Stimulated activated CD8-positive, alpha-beta memory T cell treated with anti-CD3 and anti-CD28 coated beads, Interleukin-12 subunit alpha, Interleukin-12 subunit beta, amount 100 ng/mL, for 1 hour (primary cell): ENCODE measurements around the gene PAN2.
A peak's percentile ranks its signal among the peaks of the same experiment; 100 is the strongest.
"Not testable (repeated sequence)": the region's sequence is repeated elsewhere in the genome, so short reads cannot be mapped to it uniquely, and the experiment has no call there.

Experiments
- DNase-seq: peaks from one replicate; pipeline ENCODE4 v3.0.0-alpha.2; 2020; ENCODE audit warnings: low read depth

The PAN2 gene

DNA sequence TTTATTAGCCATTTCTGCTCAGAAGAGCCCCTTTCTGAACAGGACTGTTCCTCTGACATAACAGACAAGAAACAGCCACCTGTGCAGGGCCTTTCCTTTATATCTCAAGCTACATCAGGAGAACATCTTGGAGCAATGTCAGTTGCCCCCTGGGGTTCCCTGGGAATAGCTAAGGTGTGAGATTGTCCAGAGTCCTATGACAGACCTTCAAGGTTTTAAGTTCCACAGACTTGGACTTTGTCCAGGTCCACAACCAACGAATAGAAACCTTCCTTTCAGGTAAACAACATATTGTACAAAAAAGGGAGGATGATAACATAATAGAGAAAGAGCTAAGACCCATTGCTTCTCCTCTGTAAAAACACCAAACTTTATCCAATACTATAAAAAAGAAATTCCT is 7.8 kb upstream of the PAN2 start:
- DNase-seq, result no peak

DNA sequence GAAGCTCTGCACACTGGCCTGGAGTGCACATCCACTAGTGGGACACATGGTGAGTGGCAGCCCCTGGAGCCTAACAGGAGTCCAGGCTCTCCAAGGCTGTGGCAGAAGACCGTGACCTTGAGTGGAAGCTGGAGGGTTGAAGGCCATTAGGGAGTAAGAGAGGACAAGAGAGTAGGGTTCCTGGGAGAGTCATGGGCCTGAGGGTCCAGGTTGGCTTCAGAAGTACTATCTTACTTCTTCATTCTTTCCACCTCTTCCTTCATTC is 5.3 kb upstream of the PAN2 start:
- DNase-seq, result no peak

DNA sequence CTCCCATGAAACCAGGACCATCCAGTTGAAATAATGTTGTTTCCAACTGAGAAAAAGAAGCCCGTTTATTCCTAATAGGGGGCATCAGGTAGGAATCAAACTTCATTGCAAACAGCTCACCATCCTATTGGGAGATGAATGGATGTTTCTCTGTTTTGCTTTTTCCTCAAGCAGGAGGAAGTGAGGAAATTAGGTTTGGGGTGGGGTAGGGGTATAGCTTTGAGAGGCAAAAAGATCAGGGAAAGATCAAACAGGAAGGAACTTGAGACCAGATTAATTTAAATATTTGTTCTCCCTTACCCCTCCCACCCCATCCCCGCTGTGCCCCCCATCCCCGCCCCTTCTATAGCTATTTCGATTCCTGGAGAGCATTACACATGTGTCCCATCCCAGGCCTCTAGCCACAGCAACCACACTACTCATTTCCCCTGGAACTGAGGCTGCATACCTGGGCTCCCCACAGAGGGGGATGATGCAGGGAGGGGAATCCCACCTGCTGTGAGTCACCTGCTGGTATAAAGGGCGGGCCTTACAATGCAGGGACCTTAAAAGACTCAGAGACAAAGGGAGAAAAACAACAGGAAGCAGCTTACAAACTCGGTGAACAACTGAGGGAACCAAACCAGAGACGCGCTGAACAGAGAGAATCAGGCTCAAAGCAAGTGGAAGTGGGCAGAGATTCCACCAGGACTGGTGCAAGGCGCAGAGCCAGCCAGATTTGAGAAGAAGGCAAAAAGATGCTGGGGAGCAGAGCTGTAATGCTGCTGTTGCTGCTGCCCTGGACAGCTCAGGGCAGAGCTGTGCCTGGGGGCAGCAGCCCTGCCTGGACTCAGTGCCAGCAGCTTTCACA is 4.7 kb upstream of the PAN2 start, which contains the start of gene IL23A:
Gene IL23A (plus strand): TSS at position 577 of the 850 bp plus-strand sequence. CDS start 161 bp downstream, at position 738.
- DNase-seq, result peak; percentile 74

DNA sequence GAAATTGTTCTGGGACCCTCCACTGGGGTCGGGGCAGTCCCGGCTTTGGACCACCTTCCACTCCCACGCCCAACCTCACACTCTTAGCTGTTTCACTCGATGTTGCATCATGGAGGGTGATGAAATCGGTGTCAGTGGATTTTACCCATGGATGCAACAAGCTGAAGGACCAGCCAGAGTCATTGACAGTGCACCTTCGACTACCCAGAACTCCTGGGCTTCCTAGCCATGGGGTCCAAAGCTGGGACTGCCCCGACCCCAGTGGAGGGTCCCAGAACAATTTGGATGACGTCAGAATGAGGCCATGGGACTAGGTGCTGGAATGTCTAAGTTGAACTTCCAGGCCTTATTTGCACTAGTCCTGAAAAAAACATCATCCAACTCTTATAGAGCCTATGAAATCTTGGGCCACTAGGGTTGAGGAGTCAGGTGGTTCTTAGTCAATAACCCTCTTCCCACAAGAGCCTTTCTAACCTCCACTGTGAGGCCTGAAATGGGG is 4.0 kb upstream of the PAN2 start:
- no peak for DNase-seq

DNA sequence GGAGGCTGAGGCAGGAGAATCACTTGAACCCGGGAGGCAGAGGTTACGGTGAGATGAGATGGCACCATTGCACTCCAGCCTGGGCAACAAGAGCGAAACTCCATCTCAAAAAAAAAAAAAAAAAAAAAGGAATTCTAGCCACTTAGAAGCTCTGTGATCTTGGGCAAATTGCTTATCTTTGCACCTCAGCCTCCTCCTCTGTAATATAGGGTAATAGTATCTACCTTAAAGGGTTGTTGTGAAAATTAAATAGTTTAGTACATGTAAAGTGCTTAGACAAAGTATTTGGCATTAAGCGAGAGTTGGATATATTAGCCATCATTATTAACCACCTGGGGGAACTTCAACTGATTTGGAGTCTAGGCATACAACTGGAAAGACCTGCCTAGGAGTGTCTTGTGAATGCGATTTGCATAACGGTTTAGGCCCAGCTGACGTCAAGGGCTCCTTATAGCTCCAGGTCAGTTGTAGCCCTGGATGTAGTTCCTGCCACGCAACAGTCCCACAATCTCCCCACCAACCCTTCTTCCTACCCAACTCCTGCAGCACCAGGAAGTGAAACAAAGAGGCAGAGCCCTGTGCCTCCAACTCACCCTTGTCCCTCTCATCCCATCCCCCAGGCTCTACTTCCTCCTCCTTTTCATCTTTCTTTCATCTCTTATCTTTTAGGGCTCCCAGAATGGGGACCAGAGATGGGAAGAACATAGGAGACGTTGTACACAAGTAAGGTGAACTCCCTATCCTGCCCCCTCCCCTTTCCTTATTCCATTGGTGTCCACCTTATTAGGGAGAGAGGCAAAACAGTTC is 2.8 kb upstream of the PAN2 start:
- no peak for DNase-seq

DNA sequence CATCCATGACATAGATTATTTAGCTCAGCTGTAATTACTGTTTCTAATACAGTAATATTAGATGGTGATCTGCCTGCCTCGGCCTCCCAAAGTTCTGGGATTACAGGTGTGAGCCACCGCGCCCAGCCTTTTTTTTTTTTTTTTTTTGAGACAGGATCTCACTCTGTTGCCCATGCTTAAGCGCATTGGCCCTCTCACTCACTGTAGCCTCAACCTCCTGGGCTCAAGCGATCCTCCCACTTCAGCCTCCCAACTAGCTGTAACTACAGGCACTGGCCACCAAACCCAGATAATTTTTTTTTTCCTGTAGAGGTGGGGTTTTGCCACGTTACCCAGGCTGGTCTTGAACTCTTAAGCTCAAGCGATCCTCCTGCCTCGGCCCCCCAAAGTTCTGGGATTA is 1.7 kb upstream of the PAN2 start:
- not testable (repeated sequence) for DNase-seq

DNA sequence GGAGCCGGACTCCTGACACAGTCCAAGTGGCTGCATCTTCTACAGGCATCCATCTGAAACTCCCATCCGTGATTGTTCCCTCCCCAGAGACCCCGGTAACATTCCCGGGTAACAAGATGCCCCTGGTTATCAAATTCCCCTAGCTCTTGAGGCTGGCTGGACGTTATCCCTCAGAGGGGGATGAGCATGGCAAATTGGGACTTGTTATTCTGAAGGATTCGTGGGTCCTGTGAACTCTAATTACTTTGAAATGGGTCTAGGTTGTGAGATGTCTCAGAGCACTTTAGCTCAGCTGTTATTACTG is 642 bp upstream of the PAN2 start:
- DNase-seq, result no peak

DNA sequence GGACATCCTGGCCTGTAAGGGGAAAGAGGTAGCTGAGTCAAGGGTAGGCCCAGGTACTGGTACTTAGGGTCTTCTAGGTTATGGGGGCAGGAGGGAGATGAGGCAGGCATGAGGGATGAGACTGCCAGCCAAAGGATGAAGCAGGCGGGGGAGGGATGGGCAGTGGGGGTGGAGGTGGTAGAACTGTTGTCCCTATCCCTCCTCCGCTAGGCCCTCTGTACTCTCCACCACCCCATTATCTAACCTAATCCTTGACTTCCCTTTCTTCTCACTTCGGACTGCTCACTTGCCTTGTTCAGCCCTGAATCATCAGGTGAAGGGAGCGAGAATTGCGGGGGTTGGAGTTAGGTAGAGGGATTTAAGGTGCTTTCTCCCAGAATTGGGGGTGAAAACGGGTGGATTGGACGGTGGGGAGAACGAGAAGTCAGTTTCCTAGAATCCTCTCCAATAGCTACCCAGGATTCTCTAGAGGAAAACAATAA is 562 bp downstream of the PAN2 start:
- DNase-seq, result no peak

DNA sequence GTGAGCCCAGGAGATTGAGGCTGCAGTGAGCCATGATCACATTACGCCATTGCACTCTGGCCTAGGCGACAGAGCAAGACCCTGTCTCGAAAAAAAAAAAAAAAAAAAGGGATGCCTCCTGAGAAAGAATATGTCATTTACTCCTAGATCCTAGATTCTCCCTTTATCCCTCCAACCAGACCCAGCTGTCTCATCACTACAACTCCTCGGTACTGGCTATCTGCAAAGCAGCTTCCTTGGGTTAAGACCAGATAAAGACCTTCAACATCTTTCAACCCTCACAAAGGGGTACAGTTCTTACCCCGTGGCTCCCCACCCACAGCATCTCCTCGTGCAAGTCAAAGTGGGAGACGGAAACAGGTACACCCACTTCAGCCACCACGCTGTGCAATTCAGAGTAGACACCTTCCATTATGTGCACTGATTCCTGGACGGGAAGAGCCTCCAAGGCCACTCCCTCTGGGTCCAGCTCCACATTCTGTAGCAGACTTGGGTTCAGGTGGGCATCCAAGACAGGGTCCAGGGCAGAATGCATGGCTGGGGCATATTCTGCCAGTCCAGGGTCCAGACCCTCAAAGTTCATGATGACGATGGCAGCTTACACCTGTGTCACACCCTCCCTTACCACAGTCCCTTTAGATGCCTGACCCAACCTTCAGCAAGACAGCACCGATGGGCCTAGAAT is 1.1 kb downstream of the PAN2 start:
- DNase-seq, result no peak

DNA sequence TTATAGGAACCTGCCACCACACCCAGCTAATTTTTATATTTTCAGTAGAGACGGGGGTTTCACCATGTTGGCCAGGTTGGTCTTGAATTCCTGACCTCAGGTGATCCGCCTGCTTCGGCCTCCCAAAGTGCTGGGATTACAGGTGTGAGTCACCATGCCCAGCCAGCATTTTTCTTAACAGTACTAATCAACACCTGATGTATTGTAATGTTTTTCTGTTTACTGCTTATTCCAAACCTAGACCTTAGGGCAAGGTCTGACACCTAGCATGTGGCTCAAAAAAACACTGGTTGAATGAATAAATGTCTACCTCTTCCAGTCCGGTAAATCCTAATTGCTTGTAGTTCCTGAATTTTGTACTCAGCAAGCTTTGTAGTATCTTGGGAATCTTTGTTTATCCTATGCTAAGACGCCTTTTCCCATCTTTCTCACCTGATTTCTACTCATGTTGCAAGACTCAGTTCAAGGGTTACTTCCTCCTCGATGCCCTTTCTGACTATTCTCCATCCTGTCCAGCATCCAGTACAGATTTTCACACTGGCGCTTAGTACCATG is 2.8 kb downstream of the PAN2 start:
- no peak for DNase-seq

DNA sequence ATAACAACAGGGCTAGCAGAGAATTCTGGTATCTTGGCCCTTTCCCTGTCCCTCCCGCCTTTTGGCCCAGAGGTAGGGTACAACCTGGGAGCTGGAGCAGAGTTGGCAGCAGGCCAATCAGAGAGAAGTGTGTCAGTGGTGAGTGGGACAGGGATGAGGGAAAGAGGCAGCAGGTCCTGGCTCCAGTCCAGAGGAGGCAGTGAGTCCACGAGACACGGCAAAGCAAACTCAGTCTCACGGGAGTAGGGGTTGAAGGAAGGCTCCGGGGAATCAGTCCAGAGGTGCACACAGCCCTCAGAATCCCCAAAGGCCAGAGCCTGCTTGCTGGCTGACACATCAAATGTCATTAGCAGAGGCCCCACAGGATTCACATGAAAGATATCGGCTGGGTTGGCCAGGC is 7.3 kb downstream of the PAN2 start:
- DNase-seq, result no peak

DNA sequence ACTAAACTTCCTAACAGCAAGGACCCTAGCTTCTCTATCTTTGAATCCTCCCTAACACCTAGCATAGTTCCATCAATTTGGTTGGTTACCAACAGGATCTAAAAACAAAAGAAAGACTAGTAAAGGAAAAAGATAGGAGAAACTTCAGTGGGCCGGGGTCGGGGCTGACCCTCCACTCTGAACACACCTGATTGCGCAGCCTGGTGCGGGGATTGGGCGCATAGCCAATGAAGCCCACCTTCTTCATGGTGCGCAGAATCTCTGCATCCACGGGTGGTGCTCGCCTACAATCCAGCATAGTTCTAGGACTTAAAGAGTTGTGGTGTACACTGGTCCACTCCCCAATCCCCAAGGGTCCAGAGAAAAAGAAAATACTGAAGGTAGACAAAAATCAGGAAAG is 7.7 kb downstream of the PAN2 start:
- DNase-seq, result no peak

DNA sequence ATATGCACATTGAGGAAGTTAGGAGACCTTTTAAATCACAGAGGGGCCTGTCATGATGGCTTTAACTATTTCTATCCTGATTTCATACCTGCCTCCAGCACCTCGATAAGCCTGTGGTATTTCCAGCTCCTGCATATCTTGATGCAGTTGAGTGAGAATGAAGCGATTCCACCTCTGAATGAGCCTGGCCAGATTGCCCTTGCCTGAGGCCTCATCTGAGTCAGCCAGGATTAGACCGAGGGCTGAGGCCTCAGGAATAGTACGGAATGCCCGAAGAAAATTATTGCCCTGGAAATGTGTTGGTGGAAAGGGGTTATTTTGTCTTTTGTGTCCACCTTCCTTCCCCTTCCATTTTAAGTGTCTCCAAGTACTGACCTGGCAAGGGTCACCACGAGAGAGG is 9.6 kb downstream of the PAN2 start:
- no peak for DNase-seq

DNA sequence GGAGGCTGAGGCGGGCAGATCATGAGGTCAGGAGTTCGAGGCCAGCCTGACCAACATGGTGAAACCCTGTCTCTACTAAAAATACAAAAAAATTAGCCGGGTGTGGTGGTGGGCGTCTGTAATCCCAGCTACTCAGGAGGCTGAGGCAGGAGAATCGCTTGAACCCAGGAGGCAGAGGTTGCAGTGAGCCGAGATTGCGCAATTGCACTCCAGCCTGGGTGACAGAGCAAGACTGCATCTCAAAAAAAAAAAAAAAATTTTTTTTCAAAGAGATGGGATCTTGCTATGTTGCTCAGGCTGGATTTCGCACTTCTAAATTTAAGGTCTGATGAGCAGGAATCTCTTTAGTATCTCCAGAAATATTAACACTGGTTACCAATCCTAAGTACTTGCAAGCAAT is 12.2 kb downstream of the PAN2 start:
- not testable (repeated sequence) for DNase-seq

DNA sequence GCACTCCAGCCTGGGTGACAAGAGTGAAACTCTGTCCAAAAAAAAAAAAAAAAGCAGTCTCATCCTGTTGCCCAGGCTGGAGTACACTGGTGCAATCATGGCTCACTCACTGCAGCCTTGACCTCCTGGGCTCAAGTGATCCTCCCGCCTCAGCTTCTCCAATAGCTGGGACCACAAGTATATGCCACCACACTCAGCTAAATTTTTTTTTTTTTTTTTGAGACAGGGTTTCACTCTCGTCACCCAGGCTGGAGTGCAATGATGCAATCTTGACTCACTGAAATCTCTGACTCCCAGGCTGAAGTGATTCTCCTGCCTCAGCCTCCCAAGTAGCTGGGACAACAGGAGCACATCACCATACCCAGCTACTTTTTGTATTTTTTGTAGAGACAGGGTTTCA is 12.8 kb downstream of the PAN2 start:
- DNase-seq, result no peak

DNA sequence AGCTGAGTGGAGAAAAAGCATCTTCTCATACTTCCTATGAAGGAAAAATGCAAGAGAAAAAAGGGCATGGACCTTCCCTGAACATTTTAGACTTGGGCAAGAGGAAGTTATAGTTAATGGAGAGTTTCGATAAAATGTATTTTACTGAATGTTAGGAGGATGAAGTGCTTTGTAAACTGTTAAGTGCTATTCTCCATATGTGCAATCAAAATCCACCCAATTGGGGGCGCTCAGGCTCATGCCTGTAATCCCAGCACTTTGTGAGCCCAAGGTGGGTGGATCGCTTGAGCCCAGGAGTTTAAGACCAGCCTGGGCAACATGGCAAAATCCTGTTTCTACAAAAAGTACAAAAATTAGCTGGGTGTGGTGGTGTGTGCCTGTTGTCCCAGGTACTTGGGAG is 16.1 kb downstream of the PAN2 start:
- no peak for DNase-seq

DNA sequence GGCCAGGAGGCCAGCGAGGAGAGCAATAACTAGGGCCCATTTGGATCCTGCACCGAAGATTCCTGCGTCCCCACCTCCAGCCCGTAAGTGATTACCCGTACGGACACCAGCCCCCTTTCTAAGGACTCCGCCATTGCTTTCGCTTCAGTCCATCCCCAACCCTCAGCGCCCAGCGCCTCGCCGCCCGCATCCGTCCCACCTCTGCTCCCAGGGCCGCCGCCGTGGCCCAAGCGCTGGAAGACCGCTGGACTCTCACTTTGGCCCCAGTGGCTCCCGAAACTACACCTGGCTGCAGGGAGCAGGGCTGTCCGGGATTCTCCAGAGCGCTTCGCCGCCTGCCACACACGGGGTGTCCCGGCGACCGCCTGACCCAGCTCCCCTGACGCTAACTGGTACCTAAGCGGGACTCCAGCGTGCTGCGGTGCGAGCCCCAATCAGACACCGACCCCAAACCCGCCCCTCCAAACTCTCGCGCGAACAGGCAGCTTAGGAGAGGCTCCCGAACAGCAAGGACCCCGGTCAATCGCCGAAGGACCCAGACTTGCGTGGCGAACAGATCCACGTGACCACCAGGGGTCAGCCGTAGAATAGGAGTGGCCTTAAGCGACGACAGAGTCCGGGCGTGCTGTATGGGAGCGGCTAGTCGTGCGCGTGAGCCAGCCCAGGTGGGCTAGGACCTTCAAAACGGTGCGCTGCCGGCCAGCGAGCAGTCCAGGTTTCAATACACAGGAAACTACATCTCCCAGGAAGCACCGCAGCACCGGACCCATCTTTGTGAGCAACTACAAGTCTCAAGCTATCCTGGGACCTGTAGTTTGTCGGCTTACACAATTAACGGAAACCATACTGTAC is 18.0 kb downstream of the PAN2 start, which contains the start of gene CNPY2:
Gene CNPY2 (minus strand): TSS at position 367 of the 852 bp plus-strand sequence. CDS start 771 bp downstream, outside the sequence.
- DNase-seq, result peak; percentile 87

DNA sequence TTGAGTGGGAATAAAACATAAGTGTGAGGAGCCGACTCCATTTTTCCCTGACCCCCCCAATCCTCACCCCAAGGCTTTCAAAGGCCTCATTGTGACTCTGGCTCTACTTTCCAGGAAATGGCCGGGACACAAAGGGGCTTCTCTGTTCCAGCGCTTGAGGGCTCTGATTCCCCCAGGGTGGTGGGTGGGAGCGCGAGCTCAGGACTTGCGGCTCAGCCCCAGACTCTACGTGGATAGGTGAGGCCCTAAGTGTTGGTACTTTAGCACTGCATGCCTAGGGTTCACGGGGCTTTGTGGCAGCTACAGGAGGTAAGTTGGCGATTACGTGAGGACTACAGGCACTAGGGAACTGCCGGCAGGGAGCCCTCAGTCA is 18.6 kb downstream of the PAN2 start:
- DNase-seq, result no peak

DNA sequence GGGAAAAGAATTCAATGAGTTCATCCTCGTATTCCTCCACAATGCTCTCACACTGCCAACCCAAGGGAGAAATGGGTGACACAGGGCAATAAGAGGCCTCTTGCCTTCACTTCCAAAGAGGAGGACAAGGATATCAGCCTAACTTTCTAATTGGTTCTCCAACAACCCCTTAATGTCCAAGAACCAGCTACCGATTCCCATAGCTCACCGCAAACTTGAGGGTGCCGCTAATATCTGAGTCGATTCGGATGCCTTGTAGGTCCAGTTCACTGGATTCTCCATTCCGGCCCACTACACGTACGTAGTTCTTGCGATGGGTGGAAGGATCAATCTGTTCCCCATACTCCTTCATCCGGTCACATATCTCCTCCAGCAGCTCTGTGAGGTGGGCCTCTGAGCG is 22.8 kb downstream of the PAN2 start:
- DNase-seq, result no peak

DNA sequence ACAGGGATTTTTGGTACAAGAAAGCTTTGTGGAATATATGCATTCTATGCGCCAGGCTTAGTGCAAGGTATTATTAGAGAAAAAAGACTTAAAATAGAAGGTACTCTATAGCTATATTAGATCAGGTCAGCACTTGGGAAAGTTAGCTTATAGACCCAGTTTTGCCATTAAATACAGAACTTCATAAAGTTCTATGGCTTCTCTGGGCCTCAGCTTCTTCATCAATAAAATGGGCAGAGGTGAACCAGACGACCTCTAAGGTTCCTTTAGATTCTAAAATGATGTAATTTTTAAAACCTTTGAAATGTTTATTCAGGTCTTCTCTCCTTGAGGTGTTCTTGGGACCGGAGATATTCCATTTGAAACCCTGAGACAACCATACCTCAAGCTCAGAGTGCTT is 25.1 kb downstream of the PAN2 start:
- DNase-seq, result no peak

DNA sequence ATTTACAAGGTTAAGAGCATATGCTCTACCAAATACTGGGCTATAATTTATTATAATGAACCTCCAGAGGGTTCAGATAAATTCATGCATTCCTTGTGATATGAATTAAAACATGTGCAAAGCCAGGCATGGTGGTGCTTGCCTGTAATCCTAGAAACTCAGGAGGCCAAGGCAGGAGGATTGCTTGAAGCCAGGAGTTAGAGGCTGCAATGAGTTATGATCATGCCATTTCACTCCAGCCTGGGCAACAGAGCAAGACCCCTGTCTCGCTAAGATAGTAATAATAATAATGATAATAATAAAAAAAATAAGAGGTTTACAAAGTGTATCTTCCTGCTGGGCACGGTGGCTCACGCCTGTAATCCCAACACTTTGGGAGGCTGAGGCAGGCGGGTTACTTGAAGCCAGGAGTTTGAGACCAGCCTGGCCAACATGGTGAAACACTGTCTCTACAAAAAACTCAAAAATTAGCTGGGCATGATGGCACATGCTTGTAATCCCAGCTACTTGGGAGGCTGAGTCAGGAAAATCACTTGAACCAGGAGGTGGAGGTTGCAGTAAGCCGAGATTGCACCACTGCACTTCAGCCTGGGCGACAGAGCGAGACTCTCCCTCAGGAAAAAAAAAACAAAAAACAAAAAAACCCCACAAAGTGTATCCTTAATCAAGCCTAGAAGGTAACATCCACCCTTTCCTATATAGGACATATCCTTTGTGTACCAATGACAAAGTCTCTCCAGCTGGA is 26.4 kb downstream of the PAN2 start:
- no peak for DNase-seq
